Measurements from ENCODE around the gene ABCD3. TPM values are rescaled to one million over a fixed set of nuclear protein-coding genes. Genes with fewer than 3 reads are reported as not detected.
"Not testable (repeated sequence)": the region's sequence is repeated elsewhere in the genome, so short reads cannot be mapped to it uniquely, and the experiment has no call there.

The ABCD3 gene
- total RNA-seq (81.9 TPM), polyA plus RNA-seq (24.7 TPM)

DNA sequence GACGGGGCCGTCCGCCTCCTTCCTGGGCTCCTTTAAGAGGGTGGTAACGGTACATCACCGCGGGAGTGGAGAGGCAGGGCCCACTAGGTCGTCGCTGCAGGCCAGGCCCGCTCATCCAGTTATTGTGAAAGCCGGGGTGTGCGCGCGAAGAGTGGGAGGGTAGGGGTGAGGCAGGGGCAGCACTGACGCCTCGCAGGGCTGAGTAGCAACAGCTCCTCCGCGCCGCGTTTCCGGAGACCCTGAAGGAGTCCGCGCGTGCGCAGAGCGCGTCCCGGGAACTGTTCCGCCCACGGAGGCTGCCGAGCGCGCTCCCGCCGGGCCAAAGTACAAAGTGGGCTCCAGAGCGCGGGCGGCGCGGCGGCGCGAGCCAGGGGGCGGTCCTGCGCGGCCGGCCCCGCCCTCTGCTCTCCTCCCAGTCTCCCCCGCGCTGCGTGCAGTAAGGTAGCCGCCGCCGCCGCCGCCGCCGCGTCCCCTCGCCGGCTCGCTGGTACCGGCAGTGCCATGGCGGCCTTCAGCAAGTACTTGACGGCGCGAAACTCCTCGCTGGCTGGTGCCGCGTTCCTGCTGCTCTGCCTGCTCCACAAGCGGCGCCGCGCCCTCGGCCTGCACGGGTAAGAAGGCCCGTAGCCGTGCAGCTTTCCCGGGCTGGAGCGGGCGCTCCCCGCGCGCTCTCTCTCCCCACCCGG lies at the start of gene ABCD3:
Gene ABCD3 (plus strand): TSS at position 412 of the 686 bp plus-strand sequence. CDS start 90 bp downstream, at position 502.
- under 1% methylated on average over 84 of the region's 84 CpGs for WGBS
- H3K4me1 ChIP-seq (ENCODE audit: insufficient read depth) = peaks cover 2% of the 10 kb centered on the region
- peak; percentile 92 for DNase-seq (ENCODE audit: extremely low spot score)
- H3K4me3 ChIP-seq (ENCODE audit: low read depth, low read length) = peak within 1 kb of the TSS; percentile 87
- no peaks in the 10 kb centered on the region for H3K36me3 ChIP-seq (ENCODE audit: insufficient read depth)
- peak within 1 kb of the TSS; percentile 71 for H3K27ac ChIP-seq (ENCODE audit: low read depth)

DNA sequence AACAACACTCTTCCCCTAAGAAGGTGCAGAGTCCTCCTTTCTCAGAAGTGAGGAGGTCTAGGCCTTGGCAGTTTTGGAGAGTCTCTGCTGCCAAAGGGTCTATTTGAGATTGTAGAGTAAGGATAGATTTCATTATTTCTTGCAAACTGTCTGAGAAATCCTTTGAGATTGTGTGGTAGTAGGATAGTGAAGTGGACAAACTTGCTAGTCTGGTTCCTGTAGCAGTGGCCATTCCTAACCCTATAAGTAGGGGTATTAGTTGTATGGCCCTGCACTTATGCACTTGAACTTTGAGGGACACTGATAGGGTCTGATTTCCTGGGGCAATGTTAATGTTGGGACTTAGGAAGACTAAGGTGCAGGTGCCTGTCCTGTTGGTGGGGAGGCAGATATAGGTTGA lies 45.4 kb upstream of the ABCD3 start:
- not testable (repeated sequence) for H3K4me3 ChIP-seq (ENCODE audit: low read depth, low read length); H3K36me3 ChIP-seq (ENCODE audit: insufficient read depth); DNase-seq (ENCODE audit: extremely low spot score); H3K4me1 ChIP-seq (ENCODE audit: insufficient read depth); H3K27ac ChIP-seq (ENCODE audit: low read depth)

DNA sequence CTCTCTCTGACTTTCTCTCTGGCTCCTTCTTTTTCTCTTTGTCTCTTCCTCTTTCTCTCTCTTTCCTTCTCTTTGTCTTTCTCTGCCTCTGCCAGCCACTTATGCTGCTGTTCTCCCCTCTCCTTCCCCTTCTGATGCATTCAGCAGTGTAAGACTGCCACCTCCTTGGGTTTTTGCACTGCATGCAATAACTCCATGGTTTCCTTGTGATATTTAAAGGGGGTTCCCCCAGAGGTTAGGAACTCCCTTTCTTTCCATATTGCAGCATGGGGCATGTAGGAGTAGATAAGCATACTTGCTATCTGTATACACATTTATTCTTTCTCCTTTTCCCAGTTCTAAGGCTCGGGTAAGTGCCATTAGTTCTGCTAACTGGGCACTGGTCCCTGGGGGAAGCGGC lies 44.9 kb upstream of the ABCD3 start:
- H3K27ac ChIP-seq (ENCODE audit: low read depth); H3K4me3 ChIP-seq (ENCODE audit: low read depth, low read length); DNase-seq (ENCODE audit: extremely low spot score); H3K36me3 ChIP-seq (ENCODE audit: insufficient read depth); H3K4me1 ChIP-seq (ENCODE audit: insufficient read depth): not testable (repeated sequence)
- WGBS = 81% methylated on average over 2 of the region's 2 CpGs

DNA sequence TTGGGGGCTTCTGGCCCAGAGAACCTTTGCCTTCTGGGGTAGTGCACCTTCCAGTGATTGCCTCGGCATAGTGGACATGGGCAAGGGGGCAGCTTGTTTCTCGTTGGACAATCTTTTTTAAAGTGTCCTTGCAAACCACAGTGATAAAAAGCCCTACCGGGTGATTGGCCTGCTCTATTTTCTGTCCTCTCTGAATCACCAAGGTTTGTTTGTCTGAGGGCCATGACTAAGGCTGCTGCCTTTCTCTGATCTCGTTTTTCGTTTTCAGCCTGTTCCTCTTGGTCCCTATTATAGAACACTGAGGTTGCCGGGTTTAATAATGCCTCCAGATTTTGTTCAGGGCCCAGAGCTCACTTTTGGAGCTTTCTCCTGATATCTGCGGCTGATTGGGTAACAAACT lies 42.5 kb upstream of the ABCD3 start:
- 88% methylated on average over 7 of the region's 7 CpGs for WGBS
- H3K4me1 ChIP-seq (ENCODE audit: insufficient read depth); DNase-seq (ENCODE audit: extremely low spot score); H3K4me3 ChIP-seq (ENCODE audit: low read depth, low read length); H3K27ac ChIP-seq (ENCODE audit: low read depth); H3K36me3 ChIP-seq (ENCODE audit: insufficient read depth): not testable (repeated sequence)

DNA sequence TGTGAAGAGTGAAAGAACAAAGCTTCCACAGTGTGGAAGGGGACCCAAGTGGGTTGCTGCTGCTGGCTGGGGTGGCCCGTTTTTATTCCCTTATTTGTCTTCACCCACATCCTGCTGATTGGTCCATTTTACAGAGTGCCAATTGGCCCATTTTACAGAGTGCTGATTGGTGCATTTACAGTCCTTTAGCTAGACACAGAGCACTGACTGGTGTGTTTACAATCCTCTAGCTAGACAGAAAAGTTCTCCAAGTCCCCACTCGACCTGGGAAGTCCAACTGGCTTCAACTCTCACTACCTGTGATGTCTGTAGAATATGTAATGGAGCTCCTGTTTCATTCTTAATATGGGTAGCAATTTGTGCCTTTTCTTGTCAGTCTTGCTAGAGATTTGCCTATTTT lies 39.7 kb upstream of the ABCD3 start:
- H3K4me1 ChIP-seq (ENCODE audit: insufficient read depth); H3K4me3 ChIP-seq (ENCODE audit: low read depth, low read length); DNase-seq (ENCODE audit: extremely low spot score); H3K27ac ChIP-seq (ENCODE audit: low read depth); H3K36me3 ChIP-seq (ENCODE audit: insufficient read depth): not testable (repeated sequence)
- WGBS = 56% methylated on average over 2 of the region's 2 CpGs

DNA sequence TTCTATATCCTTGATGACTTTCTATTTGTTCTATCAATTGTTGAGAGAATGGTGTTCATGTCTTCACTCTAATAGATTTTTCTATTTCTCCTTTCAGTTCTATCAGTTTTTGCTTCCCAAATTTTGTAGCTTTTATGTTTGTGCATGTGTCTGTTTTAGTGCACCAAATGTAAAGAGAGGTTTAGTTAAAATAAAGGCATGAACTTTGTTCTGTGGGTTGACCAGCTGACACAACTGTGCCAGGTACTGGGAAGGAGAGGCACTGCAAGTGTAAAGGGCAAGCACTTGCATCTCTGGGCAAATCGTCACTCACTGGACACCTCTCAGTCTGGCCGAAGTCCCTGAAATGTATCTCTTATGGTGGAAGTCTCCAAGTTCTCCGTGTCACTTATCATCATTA lies 38.6 kb upstream of the ABCD3 start:
- WGBS = 84% methylated on average over 3 of the region's 3 CpGs
- Histone ChIP-seq H3K27ac (ENCODE audit: low read depth) (no peak overlapping the region), H3K4me3 (ENCODE audit: low read depth, low read length) (no peak overlapping the region), H3K4me1 (ENCODE audit: insufficient read depth) (no peaks in the 10 kb centered on the region), H3K36me3 (ENCODE audit: insufficient read depth) (no peaks in the 10 kb centered on the region)
- no peak for DNase-seq (ENCODE audit: extremely low spot score)

DNA sequence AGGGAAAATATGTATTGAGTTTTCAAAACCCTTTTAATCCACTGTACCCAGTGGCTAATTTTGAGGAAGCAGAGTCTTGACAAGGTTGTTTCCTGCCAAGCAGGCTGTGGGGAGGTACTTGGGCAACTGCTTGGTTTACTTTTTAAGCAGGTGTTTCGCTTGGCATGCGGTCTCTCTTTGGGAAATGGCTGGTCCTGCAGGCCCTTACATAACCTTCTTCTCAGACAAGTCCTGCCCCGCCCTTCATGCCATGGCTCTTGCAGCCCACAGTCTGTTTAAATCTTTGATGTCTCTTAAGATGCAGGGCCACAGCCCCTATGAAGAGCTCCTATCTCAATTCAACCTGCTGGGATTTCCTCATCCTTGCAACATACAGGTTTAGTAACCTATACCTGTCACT lies 36.0 kb upstream of the ABCD3 start:
- H3K4me1 ChIP-seq (ENCODE audit: insufficient read depth) = no peaks in the 10 kb centered on the region
- H3K36me3 ChIP-seq (ENCODE audit: insufficient read depth) = no peaks in the 10 kb centered on the region
- no peak overlapping the region for H3K4me3 ChIP-seq (ENCODE audit: low read depth, low read length)
- WGBS = 85% methylated on average over 3 of the region's 3 CpGs
- DNase-seq (ENCODE audit: extremely low spot score) = no peak
- H3K27ac ChIP-seq (ENCODE audit: low read depth) = no peak overlapping the region

DNA sequence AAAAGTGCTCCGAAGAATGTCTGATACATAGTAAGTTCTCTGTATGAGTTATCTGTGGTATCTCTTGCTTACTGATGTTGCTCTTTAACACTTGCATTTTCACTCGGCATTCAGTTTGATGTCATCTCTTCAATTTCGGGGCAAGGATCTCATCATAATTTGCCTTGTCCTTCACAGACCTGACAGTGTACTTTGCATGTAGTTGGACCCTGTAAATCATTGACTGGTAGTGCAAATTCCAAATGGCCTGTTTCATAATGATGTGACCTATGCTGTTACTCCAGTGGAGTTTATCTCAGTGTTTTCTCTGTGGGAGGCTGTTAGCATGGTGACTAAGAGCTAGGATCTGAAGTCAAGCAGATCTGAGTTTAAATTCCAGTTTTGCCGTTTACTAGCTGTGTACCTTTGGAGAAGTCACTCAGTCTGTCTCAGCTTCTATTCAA lies 34.2 kb upstream of the ABCD3 start:
- H3K36me3 ChIP-seq (ENCODE audit: insufficient read depth) = no peaks in the 10 kb centered on the region
- H3K4me1 ChIP-seq (ENCODE audit: insufficient read depth) = no peaks in the 10 kb centered on the region
- DNase-seq (ENCODE audit: extremely low spot score) = peak; percentile 25
- H3K4me3 ChIP-seq (ENCODE audit: low read depth, low read length) = no peak overlapping the region
- H3K27ac ChIP-seq (ENCODE audit: low read depth) = no peak overlapping the region
- WGBS = 54% methylated on average over 4 of the region's 4 CpGs

DNA sequence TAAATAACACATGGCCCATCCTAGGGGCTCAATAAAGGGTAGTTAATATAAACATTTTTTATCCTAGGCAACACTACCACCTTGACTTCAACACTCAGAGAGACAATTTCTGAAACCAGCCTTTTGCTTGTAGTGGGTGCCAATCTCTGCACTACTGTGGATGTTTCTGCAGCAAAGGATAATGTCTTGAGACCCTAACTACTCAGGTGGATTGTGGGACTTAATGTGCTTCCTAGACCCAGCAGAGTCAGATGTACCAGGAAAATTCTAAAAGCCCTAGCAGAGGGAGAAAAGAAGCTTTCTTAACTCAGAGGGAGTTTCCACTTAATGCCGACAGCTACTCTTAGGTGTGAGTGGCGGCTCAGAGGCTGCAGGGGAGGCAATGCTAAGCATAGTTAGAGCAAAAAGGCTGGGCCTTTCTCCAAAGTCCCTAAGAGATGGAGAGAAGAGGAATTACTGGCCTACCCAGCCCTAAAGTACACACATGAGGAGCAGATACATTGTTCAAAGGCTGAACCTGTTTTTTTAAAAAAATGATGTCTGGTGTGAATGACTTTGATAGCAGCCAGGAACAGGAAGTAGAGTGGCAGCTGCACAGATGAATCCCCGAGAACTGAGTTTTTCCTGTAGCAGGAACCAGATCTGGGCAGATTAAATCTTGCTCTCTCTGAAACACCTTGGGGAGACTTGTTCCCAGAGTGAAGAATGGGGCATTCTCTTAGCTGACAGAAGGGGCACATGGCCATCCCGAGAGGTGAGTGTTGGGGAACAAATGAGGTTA lies 33.5 kb upstream of the ABCD3 start:
- H3K4me3 ChIP-seq (ENCODE audit: low read depth, low read length) = no peak overlapping the region
- 66% methylated on average over 4 of the region's 4 CpGs for WGBS
- no peaks in the 10 kb centered on the region for H3K36me3 ChIP-seq (ENCODE audit: insufficient read depth)
- DNase-seq (ENCODE audit: extremely low spot score) = no peak
- H3K27ac ChIP-seq (ENCODE audit: low read depth) = no peak overlapping the region
- no peaks in the 10 kb centered on the region for H3K4me1 ChIP-seq (ENCODE audit: insufficient read depth)

DNA sequence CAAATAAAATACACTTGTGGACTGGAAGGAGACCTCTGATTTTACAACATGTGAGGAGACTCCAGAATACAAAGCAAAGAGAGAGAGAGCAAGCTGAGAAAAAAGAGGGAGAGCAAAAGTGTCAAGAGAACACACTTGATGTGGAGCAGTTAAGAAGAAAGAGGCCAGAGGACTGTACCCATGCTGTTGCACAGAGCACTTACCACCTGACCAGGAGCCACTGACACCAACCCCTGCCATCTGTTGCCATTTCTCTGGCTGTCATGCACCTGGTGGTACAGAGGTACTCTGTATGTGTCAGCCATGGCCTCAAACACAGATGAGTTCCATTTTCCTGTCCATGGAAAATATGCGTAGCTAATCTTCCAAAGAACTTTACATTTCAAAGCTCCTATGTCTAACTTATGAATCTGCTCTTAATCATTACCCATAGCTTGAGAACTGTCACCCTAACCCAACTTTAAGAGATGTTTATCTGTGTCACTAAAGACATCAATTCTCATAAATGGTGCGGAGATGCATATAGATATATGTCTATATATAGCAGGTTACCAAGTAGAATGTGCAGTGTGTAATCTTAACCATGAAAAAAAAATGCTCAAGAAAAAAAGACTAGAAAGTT lies 32.8 kb upstream of the ABCD3 start:
- no peak for DNase-seq (ENCODE audit: extremely low spot score)
- H3K4me1 ChIP-seq (ENCODE audit: insufficient read depth) = no peaks in the 10 kb centered on the region
- WGBS = 70% methylated on average over 2 of the region's 2 CpGs
- no peaks in the 10 kb centered on the region for H3K36me3 ChIP-seq (ENCODE audit: insufficient read depth)
- no peak overlapping the region for H3K27ac ChIP-seq (ENCODE audit: low read depth)
- H3K4me3 ChIP-seq (ENCODE audit: low read depth, low read length) = no peak overlapping the region

DNA sequence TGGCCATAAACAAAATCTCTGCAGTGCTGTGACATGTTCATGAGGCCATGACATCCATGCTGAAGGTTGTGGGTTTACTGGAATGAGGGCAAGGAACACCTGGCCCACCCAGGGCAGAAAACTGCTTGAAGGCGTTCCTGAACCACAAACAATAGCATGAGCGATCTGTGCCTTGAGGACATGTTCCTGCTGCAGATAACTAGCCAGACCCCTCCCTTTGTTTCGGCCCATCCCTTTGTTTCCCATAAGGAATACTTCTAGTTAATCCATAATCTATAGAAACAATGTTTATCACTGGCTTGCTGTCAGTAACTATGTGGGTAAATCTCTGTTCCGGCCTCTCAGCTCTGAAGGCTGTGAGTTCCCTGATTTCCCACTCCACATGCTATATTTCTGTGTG lies 28.9 kb upstream of the ABCD3 start:
- 73% methylated on average over 4 of the region's 4 CpGs for WGBS
- Histone ChIP-seq H3K27ac (ENCODE audit: low read depth) (no peak overlapping the region), H3K4me3 (ENCODE audit: low read depth, low read length) (no peak overlapping the region), H3K4me1 (ENCODE audit: insufficient read depth) (no peaks in the 10 kb centered on the region), H3K36me3 (ENCODE audit: insufficient read depth) (no peaks in the 10 kb centered on the region)
- no peak for DNase-seq (ENCODE audit: extremely low spot score)

DNA sequence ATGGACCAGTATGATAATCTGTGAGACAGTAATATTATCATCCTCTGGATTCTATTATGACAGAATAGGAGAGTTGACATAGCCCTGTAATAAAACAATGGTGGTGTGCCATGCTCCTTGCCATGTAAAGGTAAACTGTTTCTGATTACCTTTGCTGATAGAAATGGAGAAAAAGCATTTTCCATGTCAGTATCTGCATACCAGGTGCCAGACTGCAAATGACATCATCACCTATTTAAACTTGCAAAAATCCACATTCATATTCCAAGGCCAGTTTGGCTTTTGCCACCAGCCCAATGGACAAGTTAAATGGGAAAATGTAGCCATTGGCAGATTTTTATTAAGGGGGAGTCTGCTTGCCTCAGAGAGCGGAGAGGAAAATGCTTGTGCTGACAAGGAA lies 23.9 kb upstream of the ABCD3 start:
- no peaks in the 10 kb centered on the region for H3K36me3 ChIP-seq (ENCODE audit: insufficient read depth)
- H3K4me1 ChIP-seq (ENCODE audit: insufficient read depth) = no peaks in the 10 kb centered on the region
- H3K4me3 ChIP-seq (ENCODE audit: low read depth, low read length) = no peak overlapping the region
- 86% methylated on average over 1 of the region's 1 CpG for WGBS
- H3K27ac ChIP-seq (ENCODE audit: low read depth) = no peak overlapping the region
- no peak for DNase-seq (ENCODE audit: extremely low spot score)

DNA sequence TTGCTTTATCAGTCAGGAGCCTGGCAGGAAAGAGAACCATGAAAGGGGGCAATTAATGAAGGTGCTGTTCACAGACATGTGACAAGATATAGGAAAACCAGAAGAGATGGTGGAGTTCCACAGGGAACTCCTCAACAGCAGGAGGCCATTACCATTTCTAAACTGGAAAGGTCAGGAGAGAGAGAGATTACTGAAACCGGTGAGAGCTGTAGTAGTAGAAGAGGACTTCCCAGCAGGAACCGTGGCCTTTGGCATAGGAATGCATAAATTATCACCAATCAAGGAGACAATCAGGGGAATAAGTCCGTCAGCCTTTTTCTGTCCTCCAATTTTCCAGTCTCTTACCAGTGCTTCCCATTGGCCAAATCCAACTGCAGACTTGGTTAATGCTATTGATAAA lies 23.0 kb upstream of the ABCD3 start:
- 49% methylated on average over 3 of the region's 3 CpGs for WGBS
- Histone ChIP-seq H3K36me3 (ENCODE audit: insufficient read depth) (no peaks in the 10 kb centered on the region), H3K4me3 (ENCODE audit: low read depth, low read length) (no peak overlapping the region), H3K4me1 (ENCODE audit: insufficient read depth) (no peaks in the 10 kb centered on the region), H3K27ac (ENCODE audit: low read depth) (no peak overlapping the region)
- DNase-seq (ENCODE audit: extremely low spot score) = no peak

DNA sequence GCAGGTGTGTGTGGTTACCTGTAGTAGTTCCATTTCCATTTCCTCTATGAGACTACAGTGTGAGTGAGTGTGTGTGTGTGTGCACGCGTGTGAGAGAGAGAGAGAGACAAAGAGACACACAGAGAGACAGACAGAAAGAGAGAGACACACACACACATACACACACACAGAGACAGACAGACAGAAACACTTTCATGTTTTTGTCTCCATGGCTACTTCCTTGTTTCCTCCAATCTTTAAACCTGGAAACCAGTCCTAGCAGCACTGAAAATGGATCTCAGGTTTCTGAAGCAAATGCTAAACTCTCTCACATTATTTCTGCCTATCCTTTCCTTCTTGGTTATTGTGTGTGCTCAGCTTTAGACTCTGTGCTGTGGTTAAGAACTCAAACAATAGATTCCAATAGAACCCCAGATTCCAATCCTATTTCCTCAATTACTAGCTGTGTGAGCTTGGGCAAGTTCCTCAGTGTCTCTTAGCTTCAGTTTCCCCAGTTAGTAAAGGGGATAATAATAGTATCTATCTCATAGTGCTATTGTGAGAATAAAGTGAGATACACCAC lies 22.4 kb upstream of the ABCD3 start:
- Histone ChIP-seq H3K4me3 (ENCODE audit: low read depth, low read length) (no peak overlapping the region), H3K27ac (ENCODE audit: low read depth) (no peak overlapping the region), H3K36me3 (ENCODE audit: insufficient read depth) (no peaks in the 10 kb centered on the region), H3K4me1 (ENCODE audit: insufficient read depth) (no peaks in the 10 kb centered on the region)
- WGBS = 93% methylated on average over 2 of the region's 2 CpGs
- DNase-seq (ENCODE audit: extremely low spot score) = no peak
